ENCODE measurements around the gene RHOD.

Gene RHOD

GRCh38 chr11:67031791-67032561 lies 24.7 kb upstream of the RHOD start:
- TF ChIP-seq CTCF (IDR thresholded peaks at IDR 0.05) = no peak
- peak overlapping the region; percentile 55 to 81 for H3K27ac ChIP-seq
- DNase-seq (ENCODE audit: low spot score) = no peak
- no peak overlapping the region for H3K4me3 ChIP-seq

- no peak for TF ChIP-seq CTCF (IDR thresholded peaks at IDR 0.05)
- DNase-seq (ENCODE audit: low spot score) = no peak
- H3K4me3 ChIP-seq = no peak overlapping the region
- peak overlapping the region; percentile 55 to 81 for H3K27ac ChIP-seq
These were observed 23.7 kb upstream of the RHOD start for GRCh38 chr11:67032830-67033551.

DNA sequence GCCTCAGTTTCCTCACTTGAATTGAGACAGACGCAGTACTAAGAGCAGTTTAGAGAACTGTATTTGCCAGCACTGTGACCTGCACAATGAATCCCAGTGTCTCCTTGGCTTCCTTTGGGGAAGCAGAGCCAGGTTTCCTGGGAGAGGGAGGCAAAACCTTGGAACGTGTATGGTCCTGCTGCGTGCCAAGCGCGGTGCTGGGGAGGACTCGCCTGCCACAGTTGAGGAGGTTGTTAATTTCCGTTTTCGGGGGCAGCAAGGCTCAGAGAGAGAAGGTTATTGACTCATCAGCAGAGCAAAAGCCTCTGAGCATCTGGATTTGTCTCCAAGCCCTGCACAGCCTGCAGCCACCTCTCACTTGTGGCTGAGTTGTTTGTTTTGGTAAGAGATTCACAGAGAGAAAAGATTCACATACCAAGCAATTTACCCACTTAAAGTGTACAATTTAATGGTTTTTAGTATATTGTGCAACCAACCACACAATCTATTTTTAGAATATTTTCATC lies 22.9 kb upstream of the RHOD start:
- no peak for DNase-seq (ENCODE audit: low spot score)
- TF ChIP-seq CTCF (IDR thresholded peaks at IDR 0.05) = no peak
- peak overlapping the region; percentile 55 to 81 for H3K27ac ChIP-seq
- no peak overlapping the region for H3K4me3 ChIP-seq

GRCh38 chr11:67034350-67034749 lies 22.3 kb upstream of the RHOD start:
- peak overlapping the region in 1 of 2 donors; percentile 81 for H3K27ac ChIP-seq
- no peak for DNase-seq (ENCODE audit: low spot score)
- TF ChIP-seq CTCF (IDR thresholded peaks at IDR 0.05) = no peak
- no peak overlapping the region for H3K4me3 ChIP-seq

DNA sequence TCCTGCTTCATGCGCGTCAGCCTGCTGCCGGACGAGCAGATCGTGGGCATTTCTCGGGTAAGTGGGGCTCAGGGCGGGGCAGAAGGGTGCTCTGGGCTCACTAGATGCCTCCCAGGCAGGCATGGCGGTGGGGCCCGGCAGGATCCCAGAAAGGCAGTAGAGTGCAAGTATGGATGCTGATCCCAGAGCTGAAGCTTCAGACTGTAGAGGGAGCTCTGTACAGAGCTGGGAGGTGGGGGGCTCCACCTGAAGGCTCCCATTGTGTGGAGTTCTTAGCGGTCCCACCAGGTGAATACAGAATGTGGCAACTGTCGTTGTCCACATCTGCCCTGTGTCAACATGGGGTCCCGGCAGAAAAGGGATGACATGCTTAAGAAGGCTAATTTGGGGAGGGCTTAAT lies 16.5 kb upstream of the RHOD start:
- no peak for TF ChIP-seq CTCF (IDR thresholded peaks at IDR 0.05)
- Histone ChIP-seq H3K4me3 (no peak overlapping the region), H3K27ac (no peak overlapping the region)
- no peak for DNase-seq (ENCODE audit: low spot score)

GRCh38 chr11:67041602-67042001 lies 15.0 kb upstream of the RHOD start:
- Histone ChIP-seq H3K27ac (no peak overlapping the region), H3K4me3 (no peak overlapping the region)
- TF ChIP-seq CTCF (IDR thresholded peaks at IDR 0.05) = no peak
- no peak for DNase-seq (ENCODE audit: low spot score)

Data from coronary artery (tissue), 2 donors.